ENCODE measurements around the gene CCDC200.

- TF ChIP-seq CTCF (IDR thresholded peaks at IDR 0.05) (no peak), EP300 (IDR thresholded peaks at IDR 0.05) (no peak)
These were observed 44.5 kb downstream of the CCDC200 start for GRCh38 chr17:43183921-43184320.
